Neutrophil (primary cell): ENCODE results near the gene TSEN54.

Source experiments
- H3K27ac ChIP-seq: fragments of 200-600 bp; sonication (generic); 2 replicates; pipeline ENCODE4 v1.5.1; 2016; ENCODE audit warnings: mild to moderate bottlenecking, moderate library complexity
- H3K27me3 ChIP-seq: fragments of 200-600 bp; sonication (generic); 2 replicates; pipeline ENCODE4 v1.6.0; 2016; ENCODE audit warnings: mild to moderate bottlenecking
- H3K36me3 ChIP-seq: fragments of 200-600 bp; sonication (generic); 2 replicates; pipeline ENCODE4 v1.5.1; 2017
- H3K4me1 ChIP-seq, 2 experiments: fragments of 200-600 bp in 1 of 2; sonication (generic) in 1 of 2; 1 replicate in 1 of 2; 2 replicates in 1 of 2; pipeline versions ENCODE4 v1.5.1 to v1.6.1; 2013 to 2016; ENCODE audit warnings: low read depth in 1 of 2, low read length in 1 of 2, mild to moderate bottlenecking in 1 of 2, moderate library complexity in 1 of 2; ENCODE audit not compliant: control insufficient read depth in 1 of 2, insufficient read depth in 1 of 2
- H3K4me3 ChIP-seq, 2 experiments: fragments of 200-600 bp in 1 of 2; sonication (generic) in 1 of 2; 1 replicate in 1 of 2; 2 replicates in 1 of 2; pipeline ENCODE4 v1.5.1; 2013 to 2016; ENCODE audit warnings: low read depth in 1 of 2, low read length in 1 of 2, mild to moderate bottlenecking in 1 of 2, moderate library complexity in 1 of 2
- H3K9me3 ChIP-seq: fragments of 200-600 bp; sonication (generic); 2 replicates; pipeline ENCODE4 v1.5.1; 2016
- TF ChIP-seq, protein P1 (sequence below): fragments of 200-600 bp; sonication (generic); IDR thresholded peaks from 2 replicates; pipeline ENCODE4 v1.5.1; 2016; ENCODE audit warnings: antibody characterized with exemption

The TSEN54 gene

DNA sequence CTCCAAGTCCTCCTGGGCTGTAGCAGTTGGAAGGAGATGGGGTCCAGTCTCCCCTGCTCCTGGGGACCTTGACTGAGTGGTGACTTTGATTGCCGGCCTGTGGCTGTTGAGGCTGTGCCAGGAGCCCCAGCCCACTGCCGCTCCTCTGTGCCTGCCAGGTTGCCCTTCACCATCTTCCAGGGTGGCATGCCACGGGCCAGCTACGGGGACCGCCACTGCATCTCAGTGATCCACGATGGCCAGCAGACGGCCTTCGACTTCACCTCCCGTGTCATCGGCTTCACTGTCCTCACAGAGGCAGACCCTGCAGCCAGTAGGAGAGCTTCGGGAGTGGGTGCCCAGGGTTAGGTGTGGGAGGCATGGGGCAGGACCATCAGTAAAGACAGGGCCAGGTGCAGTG is 47.9 kb downstream of the TSEN54 start:
- TF ChIP-seq, protein P1, sequence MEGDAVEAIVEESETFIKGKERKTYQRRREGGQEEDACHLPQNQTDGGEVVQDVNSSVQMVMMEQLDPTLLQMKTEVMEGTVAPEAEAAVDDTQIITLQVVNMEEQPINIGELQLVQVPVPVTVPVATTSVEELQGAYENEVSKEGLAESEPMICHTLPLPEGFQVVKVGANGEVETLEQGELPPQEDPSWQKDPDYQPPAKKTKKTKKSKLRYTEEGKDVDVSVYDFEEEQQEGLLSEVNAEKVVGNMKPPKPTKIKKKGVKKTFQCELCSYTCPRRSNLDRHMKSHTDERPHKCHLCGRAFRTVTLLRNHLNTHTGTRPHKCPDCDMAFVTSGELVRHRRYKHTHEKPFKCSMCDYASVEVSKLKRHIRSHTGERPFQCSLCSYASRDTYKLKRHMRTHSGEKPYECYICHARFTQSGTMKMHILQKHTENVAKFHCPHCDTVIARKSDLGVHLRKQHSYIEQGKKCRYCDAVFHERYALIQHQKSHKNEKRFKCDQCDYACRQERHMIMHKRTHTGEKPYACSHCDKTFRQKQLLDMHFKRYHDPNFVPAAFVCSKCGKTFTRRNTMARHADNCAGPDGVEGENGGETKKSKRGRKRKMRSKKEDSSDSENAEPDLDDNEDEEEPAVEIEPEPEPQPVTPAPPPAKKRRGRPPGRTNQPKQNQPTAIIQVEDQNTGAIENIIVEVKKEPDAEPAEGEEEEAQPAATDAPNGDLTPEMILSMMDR, result no peak
- no peaks in the 10 kb centered on the region for H3K9me3 ChIP-seq
- H3K4me1 ChIP-seq, result no peaks in the 10 kb centered on the region
- H3K27ac ChIP-seq, result no peak overlapping the region
- no peaks in the 10 kb centered on the region for H3K27me3 ChIP-seq
- H3K4me3 ChIP-seq, result no peak overlapping the region
- no peaks in the 10 kb centered on the region for H3K36me3 ChIP-seq

DNA sequence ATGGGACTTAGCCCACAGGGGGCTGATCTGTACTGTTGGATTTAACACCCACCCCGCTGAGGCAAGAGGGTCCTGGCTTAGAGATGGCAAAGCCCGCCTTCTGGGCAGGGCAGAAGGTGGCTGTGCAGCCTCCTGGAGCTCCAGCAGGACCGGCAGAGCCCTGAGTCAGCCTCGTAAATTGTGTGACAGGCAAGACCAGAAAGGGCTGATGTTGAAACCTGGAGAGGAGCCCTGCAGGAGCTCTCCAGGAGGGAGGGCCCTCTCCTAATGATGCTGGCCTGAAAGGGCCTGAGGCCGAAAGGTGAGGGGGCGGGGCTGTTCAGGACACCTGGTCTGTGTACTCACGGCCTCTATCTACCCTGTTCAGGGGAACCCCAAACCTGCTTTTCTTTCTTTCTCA is 48.7 kb downstream of the TSEN54 start:
- no peak overlapping the region for H3K4me3 ChIP-seq
- TF ChIP-seq, protein P1, result no peak
- no peaks in the 10 kb centered on the region for H3K36me3 ChIP-seq
- no peaks in the 10 kb centered on the region for H3K27me3 ChIP-seq
- no peaks in the 10 kb centered on the region for H3K9me3 ChIP-seq
- H3K27ac ChIP-seq, result no peak overlapping the region
- no peaks in the 10 kb centered on the region for H3K4me1 ChIP-seq

DNA sequence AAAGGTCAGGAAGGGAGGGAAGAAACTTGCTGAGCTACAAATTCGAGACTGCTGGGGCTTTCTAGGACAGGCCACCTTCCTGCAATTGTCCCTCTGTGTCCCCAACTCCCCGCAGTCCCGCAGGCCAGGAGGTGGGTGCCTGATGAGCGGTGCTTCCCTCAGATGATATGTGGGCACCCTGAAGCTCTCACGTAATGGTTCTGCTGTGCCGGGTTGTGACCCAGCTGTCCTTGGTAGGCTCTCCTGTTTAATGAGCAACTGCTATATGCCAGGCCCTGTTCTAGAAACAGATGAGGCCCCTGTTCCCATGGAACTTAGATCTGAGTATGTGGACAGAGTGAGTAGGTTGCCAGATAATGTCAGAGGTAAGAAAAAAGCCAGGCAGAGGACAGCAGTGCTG is 49.3 kb downstream of the TSEN54 start:
- Histone ChIP-seq H3K4me3 (no peak overlapping the region), H3K9me3 (no peaks in the 10 kb centered on the region), H3K27me3 (no peaks in the 10 kb centered on the region), H3K36me3 (no peaks in the 10 kb centered on the region), H3K27ac (no peak overlapping the region), H3K4me1 (peaks cover 0 to 1% of the 10 kb centered on the region in 2 experiments)
- TF ChIP-seq, protein P1, result no peak

DNA sequence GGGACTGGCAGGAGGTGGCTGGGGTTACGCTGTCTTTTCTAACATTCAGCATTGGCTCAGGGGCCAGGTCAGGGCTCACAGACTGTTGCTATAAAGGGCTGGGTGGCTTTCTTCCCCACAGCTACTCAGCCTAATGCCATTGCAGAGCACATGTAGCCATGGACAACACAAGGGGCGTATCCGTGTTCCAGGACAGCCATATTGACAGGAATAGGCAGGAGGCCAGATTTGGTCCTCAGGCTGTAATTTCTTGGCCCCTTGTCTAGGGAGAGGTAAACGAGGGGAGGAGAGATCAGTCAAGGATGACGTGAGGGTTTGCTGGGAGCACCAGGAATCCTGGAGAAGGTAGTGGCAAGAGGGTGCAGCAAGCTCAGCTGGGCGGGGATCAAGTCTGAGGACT is 50.1 kb downstream of the TSEN54 start:
- H3K36me3 ChIP-seq, result no peaks in the 10 kb centered on the region
- TF ChIP-seq, protein P1, result no peak
- H3K27me3 ChIP-seq, result no peaks in the 10 kb centered on the region

DNA sequence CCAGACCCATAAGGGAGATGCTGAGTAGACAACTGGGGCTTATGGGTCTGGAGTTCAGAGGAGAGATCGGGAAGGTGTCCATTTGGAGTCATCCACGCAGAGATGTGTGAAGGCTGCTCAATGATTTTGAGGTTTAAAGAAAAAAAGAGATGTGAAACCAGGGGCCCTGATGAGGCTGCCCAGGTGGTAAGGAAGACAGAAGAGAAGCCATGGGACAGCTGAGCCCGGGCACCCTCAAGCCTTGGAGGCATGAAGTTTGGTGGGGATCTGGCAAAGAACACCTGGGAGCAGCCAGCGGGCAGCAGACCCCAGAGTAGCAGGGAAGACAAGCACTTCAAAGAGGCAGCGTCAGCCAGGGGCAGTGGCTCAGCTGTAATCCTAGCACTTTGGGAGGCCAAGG is 50.5 kb downstream of the TSEN54 start:
- TF ChIP-seq, protein P1, result no peak
- Histone ChIP-seq H3K27ac (no peak overlapping the region), H3K4me1 (peaks cover 9 to 13% of the 10 kb centered on the region in 2 experiments), H3K9me3 (no peaks in the 10 kb centered on the region), H3K4me3 (no peak overlapping the region), H3K36me3 (no peaks in the 10 kb centered on the region), H3K27me3 (no peaks in the 10 kb centered on the region)

More for the DNA sequence above, 50.1 kb downstream of the TSEN54 start:
- Histone ChIP-seq H3K4me3 (no peak overlapping the region), H3K9me3 (no peaks in the 10 kb centered on the region), H3K27ac (no peak overlapping the region), H3K4me1 (peaks cover 6 to 9% of the 10 kb centered on the region in 2 experiments)
